Panc1 (cell line): Measurements from ENCODE around the gene RAB7A. TPM values are rescaled to one million over a fixed set of nuclear protein-coding genes. Genes with fewer than 3 reads are reported as not detected.

ENCODE experiments used
- ATAC-seq: fragments of 200-7000 bp; cut with Tn5 transposase; 2 replicates; pipeline ENCODE4 v1.9.1; 2020; ENCODE audit warnings: mild to moderate bottlenecking, moderate library complexity
- BruUV-seq: library from RNA; stranded (reverse); fragments of 400-500 nt; replicated peaks from 2 replicates; lab custom pipeline; 2021; lab: Mats Ljungman, UMichigan
- CTCF ChIA-PET: fragments of 300-600 bp; sonication (Branson Sonifier 250); formaldehyde crosslinking; loops from one replicate; lab custom pipeline; 2022; ENCODE audit warnings: antibody characterized with exemption; lab: Charles Lee
- POLR2A ChIA-PET: fragments of 300-600 bp; sonication (Branson Sonifier 250); formaldehyde crosslinking; loops from one replicate; lab custom pipeline; 2022; ENCODE audit warnings: antibody characterized with exemption; lab: Charles Lee
- DNase-seq: peaks from one replicate; pipeline ENCODE4 v3.0.0-alpha.2; 2010; ENCODE audit warnings: low read depth, low spot score
- H3K27ac ChIP-seq: 2 replicates; pipeline ENCODE4 v1.5.1; 2011; ENCODE audit warnings: mild to moderate bottlenecking, low read length, inconsistent platforms
- H3K27me3 ChIP-seq: fragments of 200-500 bp; sonication (Bioruptor generic); 2 replicates; pipeline ENCODE4 v1.6.0; 2014; ENCODE audit warnings: low read length, inconsistent platforms; ENCODE audit not compliant: control insufficient read depth, insufficient read depth
- H3K36me3 ChIP-seq: fragments of 200-500 bp; sonication (Bioruptor generic); 2 replicates; pipeline ENCODE4 v1.5.1; 2014; ENCODE audit warnings: inconsistent platforms, mild to moderate bottlenecking, low read length, moderate library complexity; ENCODE audit not compliant: control insufficient read depth, insufficient read depth
- H3K4me1 ChIP-seq: 2 replicates; pipeline ENCODE4 v1.5.1; 2011; ENCODE audit warnings: inconsistent platforms, mild to moderate bottlenecking, low read length, moderate library complexity; ENCODE audit not compliant: control insufficient read depth, insufficient read depth
- H3K4me3 ChIP-seq, 2 experiments: 2 replicates each; pipeline ENCODE4 v1.5.1; 2011 to 2012; ENCODE audit warnings: low read depth in 2 of 2, low read length in 2 of 2, mild to moderate bottlenecking in 2 of 2, inconsistent platforms in 1 of 2, moderate library complexity in 1 of 2
- H3K9me3 ChIP-seq: fragments of 200-500 bp; sonication (Bioruptor generic); 2 replicates; pipeline ENCODE4 v1.5.1; 2014; ENCODE audit warnings: low read depth, mild to moderate bottlenecking, inconsistent platforms, low read length, moderate library complexity; ENCODE audit not compliant: control insufficient read depth, insufficient read depth
- POLR2AphosphoS5 ChIP-seq: IDR thresholded peaks from 2 replicates; pipeline ENCODE4 v1.6.1; 2012; ENCODE audit warnings: mild to moderate bottlenecking, low read depth, low read length, moderate library complexity
- SIN3A ChIP-seq: IDR thresholded peaks from 2 replicates; pipeline ENCODE4 v1.6.1; 2012; ENCODE audit warnings: low read depth, mild to moderate bottlenecking, low read length, moderate library complexity, borderline replicate concordance; ENCODE audit not compliant: insufficient read depth
- TCF7L2 ChIP-seq: IDR thresholded peaks from 2 replicates; pipeline ENCODE4 v1.6.1; 2011; ENCODE audit warnings: mild to moderate bottlenecking, low read depth, low read length, inconsistent platforms
- in situ Hi-C: cut with HindIII; loops from 2 replicates; pipeline ENCODE4 v1.10.0; 2016; ENCODE audit warnings: low sequenced_read_pairs, low pct_unique_long_range_greater_than_20kb
- intact Hi-C: fragments of 100-400 bp; cut with micrococcal nuclease; formaldehyde crosslinking; loops from one replicate; pipeline ENCODE4 v1.10.0; 2022; ENCODE audit not compliant: unreplicated experiment
- total RNA-seq: library from RNA; stranded (reverse); gene quantifications from one replicate; pipeline ENCODE4 v1.2.1, GENCODE V29; 2021; ENCODE audit not compliant: unreplicated experiment
- TF ChIP-seq, protein P1 (sequence below), 2 experiments: IDR thresholded peaks; 2 replicates each; pipeline ENCODE4 v1.6.1; 2011 to 2012; ENCODE audit warnings: low read depth in 2 of 2, control low read depth in 1 of 2, low read length in 1 of 2, mild to moderate bottlenecking in 1 of 2, moderate library complexity in 1 of 2; ENCODE audit not compliant: insufficient read depth in 1 of 2

Gene RAB7A
- total RNA-seq, 1 experiment from 2014 or later = 386 TPM

DNA sequence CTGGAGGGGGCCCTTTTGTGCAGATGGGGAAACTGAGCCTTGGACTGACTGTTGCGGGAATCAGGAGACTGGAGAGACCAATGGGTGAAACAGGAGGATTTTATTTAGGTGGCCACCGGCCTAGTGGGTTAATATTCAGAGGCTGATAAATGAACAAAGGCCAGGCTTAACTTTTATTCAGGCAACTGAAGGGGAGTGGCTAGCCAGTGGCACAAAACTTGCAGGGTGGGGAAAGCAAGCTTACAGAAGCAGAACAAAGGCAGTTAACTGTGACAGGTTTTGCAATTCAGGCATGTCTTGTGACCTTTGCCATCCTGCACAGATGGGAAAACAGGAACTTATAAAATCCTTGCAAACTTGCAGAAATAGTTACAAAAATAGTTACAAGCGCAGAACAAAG, 128.5 kb downstream of the RAB7A start:
- H3K4me1 ChIP-seq = no peaks in the 10 kb centered on the region
- TF ChIP-seq SIN3A (no peak), TCF7L2 (no peak), POLR2AphosphoS5 (no peak)
- TF ChIP-seq, protein P1, sequence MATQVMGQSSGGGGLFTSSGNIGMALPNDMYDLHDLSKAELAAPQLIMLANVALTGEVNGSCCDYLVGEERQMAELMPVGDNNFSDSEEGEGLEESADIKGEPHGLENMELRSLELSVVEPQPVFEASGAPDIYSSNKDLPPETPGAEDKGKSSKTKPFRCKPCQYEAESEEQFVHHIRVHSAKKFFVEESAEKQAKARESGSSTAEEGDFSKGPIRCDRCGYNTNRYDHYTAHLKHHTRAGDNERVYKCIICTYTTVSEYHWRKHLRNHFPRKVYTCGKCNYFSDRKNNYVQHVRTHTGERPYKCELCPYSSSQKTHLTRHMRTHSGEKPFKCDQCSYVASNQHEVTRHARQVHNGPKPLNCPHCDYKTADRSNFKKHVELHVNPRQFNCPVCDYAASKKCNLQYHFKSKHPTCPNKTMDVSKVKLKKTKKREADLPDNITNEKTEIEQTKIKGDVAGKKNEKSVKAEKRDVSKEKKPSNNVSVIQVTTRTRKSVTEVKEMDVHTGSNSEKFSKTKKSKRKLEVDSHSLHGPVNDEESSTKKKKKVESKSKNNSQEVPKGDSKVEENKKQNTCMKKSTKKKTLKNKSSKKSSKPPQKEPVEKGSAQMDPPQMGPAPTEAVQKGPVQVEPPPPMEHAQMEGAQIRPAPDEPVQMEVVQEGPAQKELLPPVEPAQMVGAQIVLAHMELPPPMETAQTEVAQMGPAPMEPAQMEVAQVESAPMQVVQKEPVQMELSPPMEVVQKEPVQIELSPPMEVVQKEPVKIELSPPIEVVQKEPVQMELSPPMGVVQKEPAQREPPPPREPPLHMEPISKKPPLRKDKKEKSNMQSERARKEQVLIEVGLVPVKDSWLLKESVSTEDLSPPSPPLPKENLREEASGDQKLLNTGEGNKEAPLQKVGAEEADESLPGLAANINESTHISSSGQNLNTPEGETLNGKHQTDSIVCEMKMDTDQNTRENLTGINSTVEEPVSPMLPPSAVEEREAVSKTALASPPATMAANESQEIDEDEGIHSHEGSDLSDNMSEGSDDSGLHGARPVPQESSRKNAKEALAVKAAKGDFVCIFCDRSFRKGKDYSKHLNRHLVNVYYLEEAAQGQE (IDR thresholded peaks at IDR 0.05; ENCODE audit: insufficient read depth in 1 of 2, low read depth in 2 of 2, low read length in 1 of 2) = no peak

DNA sequence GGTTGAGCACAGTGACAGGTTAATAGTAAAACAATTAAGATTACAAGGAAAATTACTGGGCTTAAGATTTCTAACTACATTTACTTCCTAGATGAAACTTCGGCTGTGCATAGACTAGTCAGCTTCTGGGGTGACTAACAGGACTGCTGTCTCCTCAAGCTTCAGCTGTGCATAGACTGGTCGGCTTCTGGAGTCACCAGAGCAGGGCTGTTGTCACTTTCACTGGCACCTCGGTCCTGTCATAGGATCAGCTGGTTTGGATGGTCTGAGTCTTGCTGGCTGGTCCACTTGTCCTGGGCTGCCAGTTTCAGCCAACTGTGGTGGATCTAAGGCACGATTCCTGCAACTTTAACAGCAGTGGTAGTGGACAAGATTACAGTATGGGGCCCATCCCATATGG, 129.6 kb downstream of the RAB7A start:
- no peak overlapping the region for H3K27ac ChIP-seq
- H3K27me3 ChIP-seq = no peaks in the 10 kb centered on the region
- DNase-seq (no peak), ATAC-seq (no peak)
- in situ Hi-C loops = no loop called here
- no peaks in the 10 kb centered on the region for H3K36me3 ChIP-seq
- H3K4me1 ChIP-seq = no peaks in the 10 kb centered on the region
- ChIA-PET POLR2A (no interaction called here), CTCF (no interaction called here)
- intact Hi-C loops = no loop called here
- BruUV-seq = no TSS peak
- H3K4me3 ChIP-seq = no peak overlapping the region
- H3K9me3 ChIP-seq = peaks cover 48% of the 10 kb centered on the region
- TF ChIP-seq, protein P1 (IDR thresholded peaks at IDR 0.05; ENCODE audit: insufficient read depth in 1 of 2, low read depth in 2 of 2, low read length in 1 of 2) = no peak
- TF ChIP-seq TCF7L2 = no peak
- TF ChIP-seq SIN3A = no peak
- TF ChIP-seq POLR2AphosphoS5 = no peak

More for the DNA sequence above, 128.5 kb downstream of the RAB7A start:
- ChIA-PET POLR2A (no interaction called here), CTCF (no interaction called here)
- Histone ChIP-seq H3K9me3 (peaks cover 39% of the 10 kb centered on the region), H3K27ac (no peak overlapping the region), H3K4me3 (no peak overlapping the region), H3K36me3 (no peaks in the 10 kb centered on the region), H3K27me3 (no peaks in the 10 kb centered on the region)
- BruUV-seq = no TSS peak
- ATAC-seq = no peak
- intact Hi-C loops = no loop called here
- in situ Hi-C loops = loop anchor here (5.0 kb wide), 1 partner anchor 57 kb away; no protein-coding TSS in a partner anchor
- DNase-seq = no peak
